IMR-90 (cell line): ENCODE data around the gene SCFD2. TPM values are rescaled to one million over a fixed set of nuclear protein-coding genes. Genes with fewer than 3 reads are reported as not detected.

Source experiments
- ATAC-seq: fragments of 200-7000 bp; cut with Tn5 transposase; 2 replicates; pipeline ENCODE4 v1.9.1; 2020; ENCODE audit warnings: low read depth, mild to moderate bottlenecking, moderate library complexity
- BruUV-seq: library from RNA; stranded (reverse); fragments of 400-500 nt; replicated peaks from 2 replicates; lab custom pipeline; 2021; lab: Mats Ljungman, UMichigan
- CTCF ChIA-PET: fragments of 300-600 bp; formaldehyde crosslinking; extraction: SDS; loops from one replicate; lab custom pipeline; 2021; ENCODE audit warnings: antibody characterized with exemption; lab: Yijun Ruan, JAX
- POLR2A ChIA-PET: fragments of 300-600 bp; sonication (Branson Sonifier 250); formaldehyde crosslinking; loops from one replicate; lab custom pipeline; 2022; ENCODE audit warnings: antibody characterized with exemption; ENCODE audit not compliant: unreplicated experiment; lab: Charles Lee
- DNase-seq: peaks from one replicate; pipeline ENCODE4 v3.0.0; 2013
- H2AFZ ChIP-seq: replicated peaks from 2 replicates; pipeline ENCODE3; 2013; ENCODE audit warnings: low read length, mild to moderate bottlenecking; ENCODE audit not compliant: poor library complexity
- H2AK5ac ChIP-seq: 2 replicates; pipeline ENCODE4 v1.6.1; 2013; ENCODE audit warnings: low read depth, low read length, inconsistent platforms
- H2AK9ac ChIP-seq: replicated peaks from 2 replicates; pipeline ENCODE3; 2013; ENCODE audit warnings: mild to moderate bottlenecking, low read depth, low read length, moderate library complexity; ENCODE audit not compliant: poor library complexity
- H2BK120ac ChIP-seq: 2 replicates; pipeline ENCODE4 v1.6.1; 2013; ENCODE audit warnings: low read depth, low read length, inconsistent platforms
- H2BK15ac ChIP-seq: 3 replicates; pipeline ENCODE4 v1.6.1; 2013; ENCODE audit warnings: low read depth, low read length, inconsistent platforms
- H2BK20ac ChIP-seq: 2 replicates; pipeline ENCODE4 v1.6.1; 2013; ENCODE audit warnings: low read depth, mild to moderate bottlenecking, inconsistent platforms, low read length, moderate library complexity
- H2BK5ac ChIP-seq: 2 replicates; pipeline ENCODE4 v1.6.1; 2013; ENCODE audit warnings: mild to moderate bottlenecking, low read depth, low read length, inconsistent platforms; ENCODE audit not compliant: poor library complexity, severe bottlenecking
- H3K14ac ChIP-seq: replicated peaks from 2 replicates; pipeline ENCODE4 v1.6.1; 2013; ENCODE audit warnings: low read depth, low read length, inconsistent platforms
- H3K18ac ChIP-seq: 2 replicates; pipeline ENCODE4 v1.6.1; 2013; ENCODE audit warnings: low read depth, low read length, control low read depth
- H3K23ac ChIP-seq: 2 replicates; pipeline ENCODE4 v1.6.1; 2013; ENCODE audit warnings: low read depth, low read length, inconsistent platforms
- H3K27ac ChIP-seq: 2 replicates; pipeline ENCODE4 v1.5.1; 2013; ENCODE audit warnings: mild to moderate bottlenecking, control low read depth, low read length; ENCODE audit not compliant: insufficient read depth
- H3K27me3 ChIP-seq: 2 replicates; pipeline ENCODE4 v1.6.1; 2013; ENCODE audit warnings: low read length; ENCODE audit not compliant: control insufficient read depth, insufficient read depth
- H3K36me3 ChIP-seq: 2 replicates; pipeline ENCODE4 v1.6.1; 2013; ENCODE audit warnings: low read length, mixed read lengths; ENCODE audit not compliant: control insufficient read depth, insufficient read depth
- H3K4ac ChIP-seq: 2 replicates; pipeline ENCODE4 v1.6.1; 2013; ENCODE audit warnings: low read depth, low read length, inconsistent platforms
- H3K4me1 ChIP-seq: 2 replicates; pipeline ENCODE4 v1.6.1; 2013; ENCODE audit warnings: low read length, mixed read lengths; ENCODE audit not compliant: control insufficient read depth, insufficient read depth
- H3K4me2 ChIP-seq: 2 replicates; pipeline ENCODE4 v1.6.1; 2013; ENCODE audit warnings: low read depth, mild to moderate bottlenecking, control low read depth, low read length, moderate library complexity
- H3K4me3 ChIP-seq: 2 replicates; pipeline ENCODE4 v1.5.1; 2013; ENCODE audit warnings: low read depth, mild to moderate bottlenecking, control low read depth, low read length, moderate library complexity; ENCODE audit not compliant: insufficient read depth
- H3K56ac ChIP-seq: 2 replicates; pipeline ENCODE4 v1.6.1; 2013; ENCODE audit warnings: low read length, inconsistent platforms; ENCODE audit not compliant: insufficient read depth; ENCODE audit errors: extremely low read depth
- H3K79me1 ChIP-seq, 2 experiments: 2 replicates each; pipeline ENCODE4 v1.6.1; 2013; ENCODE audit warnings: low read length in 2 of 2, inconsistent platforms in 1 of 2, low read depth in 1 of 2
- H3K9ac ChIP-seq: 2 replicates; pipeline ENCODE4 v1.6.1; 2013; ENCODE audit warnings: low read depth, low read length, control low read depth
- H3K9me1 ChIP-seq: 2 replicates; pipeline ENCODE4 v1.6.1; 2013; ENCODE audit warnings: low read length, inconsistent platforms; ENCODE audit not compliant: insufficient read depth
- H3K9me3 ChIP-seq: 2 replicates; pipeline ENCODE4 v1.6.1; 2013; ENCODE audit warnings: low read length; ENCODE audit not compliant: control insufficient read depth, insufficient read depth
- H4K20me1 ChIP-seq: 2 replicates; pipeline ENCODE4 v1.6.1; 2013; ENCODE audit warnings: low read length, inconsistent platforms; ENCODE audit not compliant: insufficient read depth
- H4K5ac ChIP-seq: 2 replicates; pipeline ENCODE4 v1.6.1; 2013; ENCODE audit warnings: mild to moderate bottlenecking, low read depth, low read length, control low read depth
- H4K8ac ChIP-seq, 2 experiments: 2 replicates each; pipeline ENCODE4 v1.6.1; 2013; ENCODE audit warnings: low read depth in 2 of 2, low read length in 2 of 2, control low read depth in 1 of 2, inconsistent platforms in 1 of 2
- H4K91ac ChIP-seq: 2 replicates; pipeline ENCODE4 v1.6.1; 2013; ENCODE audit warnings: low read depth, low read length, inconsistent platforms; ENCODE audit not compliant: insufficient read depth
- BHLHE40 ChIP-seq: fragments of 150-350 bp; IDR thresholded peaks from 2 replicates; pipeline ENCODE4 v1.6.1; 2016; ENCODE audit warnings: mild to moderate bottlenecking, low read depth, low read length
- CEBPB ChIP-seq: IDR thresholded peaks from 2 replicates; pipeline ENCODE4 v1.6.1; 2012; ENCODE audit warnings: low read depth, low read length, improper control_type of control experiment
- CHD1 ChIP-seq: IDR thresholded peaks from 2 replicates; pipeline ENCODE4 v1.6.1; 2012; ENCODE audit warnings: low read depth, low read length, improper control_type of control experiment
- CTCF ChIP-seq: conservative IDR thresholded peaks from 2 replicates; pipeline ENCODE4 v1.5.1; 2012; ENCODE audit warnings: mild to moderate bottlenecking, low read depth, low read length, improper control_type of control experiment
- ELK1 ChIP-seq: fragments of 150-350 bp; IDR thresholded peaks from 2 replicates; pipeline ENCODE4 v1.6.1; 2016; ENCODE audit warnings: low read depth, mild to moderate bottlenecking, low read length, moderate library complexity, borderline replicate concordance
- MAZ ChIP-seq: IDR thresholded peaks from 2 replicates; pipeline ENCODE4 v1.6.1; 2012; ENCODE audit warnings: low read depth, mild to moderate bottlenecking, low read length, improper control_type of control experiment, moderate library complexity, borderline replicate concordance
- MXI1 ChIP-seq: IDR thresholded peaks from 2 replicates; pipeline ENCODE4 v1.6.1; 2012; ENCODE audit warnings: low read depth, mild to moderate bottlenecking, low read length, moderate library complexity, borderline replicate concordance
- NFE2L2 ChIP-seq: fragments of 150-350 bp; IDR thresholded peaks from 2 replicates; pipeline ENCODE4 v1.6.1; 2016; ENCODE audit warnings: low read depth, mild to moderate bottlenecking, low read length
- POLR2A ChIP-seq: IDR thresholded peaks from 2 replicates; pipeline ENCODE4 v1.6.1; 2012; ENCODE audit warnings: mild to moderate bottlenecking, low read depth, low read length
- RAD21 ChIP-seq: IDR thresholded peaks from 2 replicates; pipeline ENCODE4 v1.6.1; 2012; ENCODE audit warnings: low read length, improper control_type of control experiment
- RCOR1 ChIP-seq: IDR thresholded peaks from 2 replicates; pipeline ENCODE4 v1.6.1; 2012; ENCODE audit warnings: mild to moderate bottlenecking, low read length, improper control_type of control experiment; ENCODE audit not compliant: insufficient replicate concordance
- RFX5 ChIP-seq: IDR thresholded peaks from 2 replicates; pipeline ENCODE4 v1.8.0; 2012; ENCODE audit warnings: low read depth, mild to moderate bottlenecking, low read length, moderate library complexity
- USF2 ChIP-seq: fragments of 150-350 bp; IDR thresholded peaks from 2 replicates; pipeline ENCODE4 v1.6.1; 2017; ENCODE audit warnings: mild to moderate bottlenecking, antibody characterized with exemption, low read length, low read depth
- WGBS, 2 experiments: methylation state at CpG; one replicate each; pipeline versions ENCODE4 v1.1.5 to v1.1.7; 2013; ENCODE audit warnings: missing lambda C conversion rate in 2 of 2; ENCODE audit not compliant: insufficient read length in 1 of 2; ENCODE audit errors: extremely low coverage in 2 of 2; 5-methylcytosine and 5-hydroxymethylcytosine counted together
- dilution Hi-C: fragments of 300-500 bp; cut with HindIII; formaldehyde crosslinking; loops from one replicate; pipeline ENCODE4 v1.14.3; 2018; ENCODE audit warnings: low sequenced_read_pairs; ENCODE audit not compliant: unreplicated experiment
- in situ Hi-C: fragments of 300-500 bp; cut with MboI; formaldehyde crosslinking; loops from 3 replicates; pipeline ENCODE4 v1.14.3; 2019; ENCODE audit warnings: low sequenced_read_pairs, inconsistent platforms, mixed read lengths
- intact Hi-C: fragments of 100-400 bp; cut with micrococcal nuclease; formaldehyde crosslinking; loops from 2 replicates; pipeline ENCODE4 v1.10.0; 2022
- polyA plus RNA-seq, 3 experiments: library from polyadenylated mRNA; depleted of rRNA; stranded (reverse); fragments of >200 nt; gene quantifications; 2 replicates each; pipeline ENCODE4 v1.2.3, GENCODE V29; 2012; ENCODE audit warnings: low replicate concordance in 1 of 3
- total RNA-seq: library from RNA; depleted of rRNA; stranded (reverse); fragments of >200 nt; gene quantifications from 2 replicates; pipeline ENCODE4 v1.2.3, GENCODE V29; 2012

Gene SCFD2
- total and polyA plus RNA-seq, 2 of the 4 experiments (the other 2 are of a cell fraction) = 18.9 to 62.4 TPM

- no peaks in the 10 kb centered on the region for H3K36me3 ChIP-seq
- TF ChIP-seq CEBPB = no peak
- no peak for TF ChIP-seq USF2
- TF ChIP-seq POLR2A = no peak
- no peak for TF ChIP-seq BHLHE40
- no peak for TF ChIP-seq MAZ
- TF ChIP-seq RAD21 = no peak
- TF ChIP-seq RFX5 = no peak
- TF ChIP-seq MXI1 = no peak
- no peak for TF ChIP-seq ELK1
- no peak for TF ChIP-seq CHD1
- no peak for TF ChIP-seq NFE2L2
- TF ChIP-seq CTCF = no peak
- no peak for TF ChIP-seq RCOR1
- DNase-seq = no peak
- H3K23ac ChIP-seq = no peak overlapping the region
- no peak overlapping the region for H2AK9ac ChIP-seq
- H3K18ac ChIP-seq = no peak overlapping the region
- no TSS peak for BruUV-seq
- H3K4me2 ChIP-seq = no peak overlapping the region
- no peak overlapping the region for H2BK20ac ChIP-seq
- H3K56ac ChIP-seq = no peak overlapping the region
- no peaks in the 10 kb centered on the region for H4K20me1 ChIP-seq
- H3K14ac ChIP-seq = no peak overlapping the region
- H4K8ac ChIP-seq = no peak overlapping the region
- 0 out of 2 replicates have a peak, but pooled peaks cover 3% of the 10 kb centered on the region for H3K4me1 ChIP-seq
- no peak overlapping the region for H2BK15ac ChIP-seq
- no peaks in the 10 kb centered on the region for H3K27me3 ChIP-seq
- ChIA-PET POLR2A (no interaction called here), CTCF (interaction anchor here (1.2 kb wide), 1 partner anchor 16 kb away, joined by 3 read pairs; no protein-coding TSS in a partner anchor)
- no peak overlapping the region for H3K4me3 ChIP-seq
- WGBS, 2 experiments = no CpG with 5 or more reads among the region's 3 CpGs
- H3K9me1 ChIP-seq = no peaks in the 10 kb centered on the region; the same call in 1 of the 2 replicates
- no peak overlapping the region for H2BK5ac ChIP-seq
- H2AFZ ChIP-seq = no peak overlapping the region
- no peaks in the 10 kb centered on the region for H3K79me1 ChIP-seq
- dilution Hi-C loops = no loop called here
- H3K4ac ChIP-seq = no peak overlapping the region
- H3K9me3 ChIP-seq = no peaks in the 10 kb centered on the region
- no peak overlapping the region for H2BK120ac ChIP-seq
- H3K9ac ChIP-seq = no peak overlapping the region
- H4K5ac ChIP-seq = no peak overlapping the region
- in situ Hi-C loops = no loop called here
- no peak for ATAC-seq
- H2AK5ac ChIP-seq = no peak overlapping the region
- intact Hi-C loops = no loop called here
- no peak overlapping the region for H3K27ac ChIP-seq
- H4K91ac ChIP-seq = no peak overlapping the region
These were observed 308.2 kb downstream of the SCFD2 start for GRCh38 chr4:53057679-53058078.
